GM23248 (cell line): Measurements from ENCODE around the gene FOXO1.

Experiments used
- EZH2 ChIP-seq: fragments of 200-600 bp; sonication (generic); IDR thresholded peaks from 2 replicates; pipeline ENCODE4 v1.6.1; 2018; ENCODE audit warnings: antibody characterized with exemption, mild to moderate bottlenecking; ENCODE audit not compliant: insufficient read depth, poor library complexity, severe bottlenecking
- EZH2phosphoT487 ChIP-seq: fragments of 200-600 bp; sonication (generic); IDR thresholded peaks from 2 replicates; pipeline ENCODE4 v1.6.1; 2018; ENCODE audit warnings: antibody characterized with exemption, moderate library complexity, mild to moderate bottlenecking, low read depth; ENCODE audit not compliant: insufficient read depth

GRCh38 chr13:40651866-40652587, 14.4 kb downstream of the FOXO1 start:
- TF ChIP-seq EZH2phosphoT487 (no peak), EZH2 (no peak)
